ENCODE data around the gene EHD4.

Gene EHD4

GRCh38 chr15:41995476-41995855 lies 23.1 kb upstream of the EHD4 start:
- DNase-seq (ENCODE audit: low read depth): no peak
- no peak overlapping the region for H3K4me3 ChIP-seq (ENCODE audit: low read depth, low read length)
- TF ChIP-seq CTCF (conservative IDR thresholded peaks at IDR 0.05; ENCODE audit: low read depth, low read length): no peak

GRCh38 chr15:41994772-41995475 lies 22.6 kb upstream of the EHD4 start:
- no peak for TF ChIP-seq CTCF (conservative IDR thresholded peaks at IDR 0.05; ENCODE audit: low read depth, low read length)
- no peak for DNase-seq (ENCODE audit: low read depth)

GRCh38 chr15:41994171-41994650 lies 21.9 kb upstream of the EHD4 start:
- TF ChIP-seq CTCF (conservative IDR thresholded peaks at IDR 0.05; ENCODE audit: low read depth, low read length): no peak
- H3K4me3 ChIP-seq (ENCODE audit: low read depth, low read length): no peak overlapping the region
- no peak for DNase-seq (ENCODE audit: low read depth)

More at GRCh38 chr15:41994772-41995475, 22.6 kb upstream of the EHD4 start:
- H3K4me3 ChIP-seq (ENCODE audit: low read depth, low read length): no peak overlapping the region

GRCh38 chr15:41993472-41994170 lies 21.3 kb upstream of the EHD4 start:
- no peak for TF ChIP-seq CTCF (conservative IDR thresholded peaks at IDR 0.05; ENCODE audit: low read depth, low read length)
- no peak overlapping the region for H3K4me3 ChIP-seq (ENCODE audit: low read depth, low read length)
- DNase-seq (ENCODE audit: low read depth): no peak

GRCh38 chr15:41992803-41993190 lies 20.4 kb upstream of the EHD4 start:
- no peak overlapping the region for H3K4me3 ChIP-seq (ENCODE audit: low read depth, low read length)
- DNase-seq (ENCODE audit: low read depth): no peak
- TF ChIP-seq CTCF (conservative IDR thresholded peaks at IDR 0.05; ENCODE audit: low read depth, low read length): no peak

- TF ChIP-seq CTCF (conservative IDR thresholded peaks at IDR 0.05; ENCODE audit: low read depth, low read length): no peak
- no peak for DNase-seq (ENCODE audit: low read depth)
- no peak overlapping the region for H3K4me3 ChIP-seq (ENCODE audit: low read depth, low read length)
Observed at GRCh38 chr15:41992151-41992802, 19.9 kb upstream of the EHD4 start.
